Left hindlimb (tissue), 1 donor: ENCODE measurements around the gene ILDR1.
"Not testable (repeated sequence)": the region's sequence is repeated elsewhere in the genome, so short reads cannot be mapped to it uniquely, and the experiment has no call there.

Source experiments
- DNase-seq: peaks from one replicate; pipeline ENCODE4 v3.0.0-alpha.2; 2018

The ILDR1 gene

DNA sequence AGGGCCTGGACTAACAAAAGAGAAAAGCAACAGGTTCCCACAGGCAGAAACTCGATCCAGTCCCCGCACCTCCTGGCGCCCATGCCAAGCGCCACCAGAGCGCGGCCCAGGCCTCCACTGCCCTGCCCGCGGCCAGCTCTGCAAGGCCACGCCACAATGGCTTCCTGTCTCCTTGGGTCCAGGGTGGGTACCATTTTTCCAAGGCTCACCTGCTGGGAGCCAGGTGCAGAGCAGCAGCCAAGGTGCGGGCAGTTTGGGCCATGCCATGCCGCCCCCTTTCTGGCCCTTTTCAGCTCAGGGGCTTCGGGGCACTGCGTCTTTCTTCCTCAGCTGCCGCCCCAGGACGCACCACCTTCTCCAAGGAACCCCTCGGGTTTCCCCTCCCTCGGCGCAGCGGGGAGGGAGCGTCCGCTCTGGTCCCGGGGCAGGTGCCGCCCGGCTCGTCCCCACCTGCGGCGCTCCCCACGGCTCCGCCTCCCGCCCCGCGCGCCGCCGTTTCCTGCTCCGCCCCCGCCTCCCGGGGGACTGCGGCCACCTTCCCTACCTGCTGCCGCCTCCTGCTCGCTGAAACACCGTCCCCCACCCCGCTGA, at the start of gene ILDR1:
Gene ILDR1, minus strand, starts transcription at position 437 of the 591 bp plus-strand sequence. Its CDS starts 170 bp downstream, at position 267.
- no peak for DNase-seq

DNA sequence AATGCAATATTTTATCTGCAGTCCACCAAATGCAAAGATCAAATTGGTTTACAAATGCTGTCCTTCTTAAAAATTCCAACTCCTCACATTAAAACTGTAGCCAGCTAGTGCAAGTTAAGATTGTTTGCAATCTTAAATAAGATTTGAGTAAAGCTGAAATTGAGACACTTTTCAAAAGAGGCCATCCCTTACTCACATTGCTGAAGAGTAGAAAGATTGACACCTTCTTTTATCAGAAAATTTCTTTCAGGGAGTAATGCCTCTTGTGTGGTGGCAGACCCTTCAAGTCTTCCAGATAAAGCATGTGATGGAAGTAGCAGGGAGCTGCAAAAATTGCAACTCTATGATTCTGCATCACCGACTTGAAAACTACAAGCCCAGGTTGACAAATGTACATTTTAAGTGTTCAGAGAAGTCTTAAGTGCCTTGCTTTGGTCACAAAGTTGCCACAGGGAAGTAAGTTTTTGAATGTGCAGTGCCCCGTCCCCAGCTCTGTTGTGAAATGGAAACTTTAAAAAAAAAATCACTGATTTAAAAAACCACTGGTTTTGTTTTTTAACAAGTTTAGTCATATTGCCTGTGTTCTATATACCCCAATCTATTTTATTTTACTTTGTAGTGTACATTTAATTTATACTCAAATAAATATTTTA, 45.7 kb upstream of the ILDR1 start:
- DNase-seq: no peak

DNA sequence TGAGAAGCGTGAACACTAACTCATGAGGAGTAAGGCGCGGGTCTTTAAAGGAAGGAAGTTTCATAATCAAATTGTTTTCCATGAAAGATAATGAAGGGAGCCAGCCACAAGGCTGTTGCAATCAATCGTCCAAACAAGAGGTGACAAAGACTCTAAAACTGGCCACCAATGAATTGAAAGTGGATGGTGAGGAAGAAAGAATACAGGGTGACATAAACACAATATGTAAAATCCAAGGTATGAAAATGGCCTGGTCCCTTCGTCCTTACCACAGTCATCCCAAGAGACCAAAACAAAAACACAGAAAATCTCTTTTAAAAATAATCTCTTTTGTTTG, 45.1 kb upstream of the ILDR1 start:
- DNase-seq: no peak

DNA sequence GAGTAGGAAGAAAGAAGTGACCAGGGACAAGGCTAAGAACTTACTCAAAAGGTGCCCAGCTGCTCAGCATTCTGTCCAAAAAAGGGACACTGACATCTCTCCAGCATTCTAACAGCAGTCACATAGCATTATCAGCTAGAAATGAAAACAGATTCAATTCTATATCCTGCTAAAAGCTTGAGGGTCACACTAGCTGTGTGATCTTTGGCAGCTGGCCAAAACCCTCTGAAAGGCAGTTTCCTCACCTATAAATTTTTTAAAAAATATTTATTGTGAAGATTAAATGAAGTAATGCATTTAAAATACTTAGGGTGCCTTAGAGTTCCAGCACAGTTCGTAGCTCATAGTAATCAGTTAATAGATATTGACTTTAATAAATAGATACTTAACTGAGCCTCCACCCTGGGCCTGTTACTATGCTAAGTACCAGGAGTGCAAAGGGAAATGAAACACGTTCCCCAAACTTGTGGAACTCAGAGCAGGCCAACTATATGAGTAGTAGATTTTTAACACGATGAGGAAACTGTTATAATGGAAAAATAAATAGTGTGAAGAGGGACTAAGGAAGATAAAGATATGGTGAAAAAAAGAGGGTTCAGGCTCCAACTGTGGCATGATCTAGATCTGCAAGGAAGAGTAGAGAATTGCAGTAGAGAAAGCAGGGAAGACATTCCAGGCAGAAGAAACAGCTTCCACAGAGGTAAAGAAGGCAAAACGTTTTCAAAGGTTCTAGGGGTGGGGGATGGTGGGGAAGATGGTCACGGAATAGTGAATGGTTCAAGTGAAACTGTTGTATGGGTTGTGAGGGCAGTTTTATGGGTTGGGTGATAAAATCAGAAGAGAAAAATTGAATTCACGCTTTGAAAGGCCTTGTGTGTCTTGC, 44.5 kb upstream of the ILDR1 start:
- no peak for DNase-seq

DNA sequence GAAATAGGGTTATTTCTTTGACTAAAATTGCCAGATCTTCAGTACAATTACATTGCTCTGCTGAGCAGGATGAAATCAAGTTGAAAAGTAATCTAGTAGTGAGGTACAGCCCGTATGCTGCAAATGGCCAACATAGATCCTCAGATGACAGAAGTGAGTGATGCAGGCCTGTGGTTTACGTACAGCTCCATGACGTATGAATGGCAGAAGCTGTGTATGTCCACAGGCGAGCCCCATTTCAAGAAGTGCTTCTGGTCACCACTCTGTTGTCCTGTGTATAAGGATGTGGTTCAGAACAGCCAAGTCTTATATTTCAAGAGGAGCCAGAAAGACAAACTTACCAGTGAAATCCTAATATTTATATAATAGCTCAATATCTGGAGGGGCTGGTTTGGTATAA, 42.3 kb upstream of the ILDR1 start:
- DNase-seq: no peak

DNA sequence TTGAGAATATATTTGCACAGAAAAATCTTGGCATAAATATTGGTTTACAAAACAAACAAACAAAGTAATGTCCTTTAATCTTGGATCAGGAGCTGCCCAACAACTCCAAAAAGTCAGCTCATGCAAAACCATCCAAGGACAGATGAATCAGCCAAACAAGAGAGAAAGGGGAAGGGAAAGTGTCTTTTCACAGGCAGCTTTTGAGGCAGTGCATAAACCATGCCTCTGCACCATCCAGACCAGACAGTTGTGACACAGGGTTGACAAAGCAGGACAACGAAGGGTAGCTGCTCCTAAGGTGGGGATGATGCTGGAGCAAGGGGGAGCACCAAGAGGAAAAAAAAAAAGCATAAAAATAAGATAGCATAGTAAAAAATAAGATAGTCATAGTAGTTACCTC, 41.9 kb upstream of the ILDR1 start:
- DNase-seq: no peak

DNA sequence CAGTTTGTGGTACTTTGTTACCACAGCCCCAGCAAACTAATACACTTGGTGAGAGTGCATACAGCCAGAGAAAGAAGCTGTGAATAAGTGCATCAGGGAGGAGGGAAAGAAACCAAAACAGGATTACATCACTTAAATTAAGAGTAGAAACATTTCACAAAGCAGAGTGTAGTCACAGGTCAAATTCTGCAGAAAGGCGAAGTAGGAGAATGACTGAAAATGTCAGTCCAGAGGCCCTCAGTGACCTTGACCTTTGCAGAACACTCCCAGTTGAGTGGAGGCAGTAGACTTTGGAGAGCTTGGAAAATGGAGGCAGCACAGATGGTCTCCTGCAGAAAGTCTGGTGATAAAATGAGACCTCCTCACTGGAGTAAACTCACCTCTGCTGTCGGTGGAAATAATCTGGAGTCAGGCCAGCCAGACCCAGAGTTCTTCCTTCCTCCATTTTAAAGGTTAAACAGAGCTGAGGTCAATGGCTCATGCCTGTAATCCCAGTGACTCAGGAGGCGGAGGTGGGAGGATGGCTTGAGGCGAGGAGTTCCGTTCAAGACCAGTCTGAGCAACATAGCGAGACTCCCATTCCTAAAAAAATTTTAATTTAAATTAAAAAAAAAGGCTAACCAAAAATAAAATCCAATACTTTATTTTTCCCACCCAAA, 38.1 kb upstream of the ILDR1 start:
- no peak for DNase-seq

DNA sequence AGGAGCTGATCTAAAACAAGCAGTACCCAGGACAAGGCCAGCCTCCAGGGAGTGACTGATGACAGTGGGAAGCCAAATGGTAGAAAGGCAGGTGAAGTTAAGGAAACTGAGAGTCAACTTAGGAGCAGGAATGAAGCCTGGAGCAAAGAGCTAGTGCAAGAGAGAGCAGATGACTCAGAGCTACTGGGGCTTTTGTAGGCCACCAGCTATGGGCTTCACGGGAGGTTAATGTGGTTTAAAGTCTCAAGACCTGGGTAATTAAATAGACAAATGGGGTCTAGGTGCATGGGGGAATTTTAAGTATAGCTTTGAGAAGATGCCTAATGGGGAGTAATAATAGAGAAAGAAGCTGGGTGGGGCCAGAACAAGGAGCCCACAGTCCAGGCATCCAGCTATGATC, 36.2 kb upstream of the ILDR1 start:
- no peak for DNase-seq

DNA sequence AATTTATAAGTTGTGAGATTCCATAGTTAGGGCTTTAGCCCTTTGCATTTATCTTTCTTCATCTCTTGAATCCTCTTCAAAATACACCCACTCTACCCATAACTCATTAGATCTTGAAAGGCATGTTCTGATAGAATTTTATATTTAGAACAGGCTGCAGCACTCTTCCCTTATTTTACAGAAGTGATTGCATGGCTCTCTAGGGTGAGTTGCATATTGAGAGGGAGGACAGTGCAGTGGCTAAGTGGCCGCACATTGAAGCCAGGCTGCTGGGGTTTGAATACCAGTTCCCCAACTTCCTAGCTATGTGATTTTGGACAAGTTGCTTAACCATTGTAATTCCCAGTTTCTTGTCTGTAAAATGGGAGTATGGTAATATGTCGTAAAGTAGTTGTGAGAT, 35.6 kb upstream of the ILDR1 start:
- no peak for DNase-seq

DNA sequence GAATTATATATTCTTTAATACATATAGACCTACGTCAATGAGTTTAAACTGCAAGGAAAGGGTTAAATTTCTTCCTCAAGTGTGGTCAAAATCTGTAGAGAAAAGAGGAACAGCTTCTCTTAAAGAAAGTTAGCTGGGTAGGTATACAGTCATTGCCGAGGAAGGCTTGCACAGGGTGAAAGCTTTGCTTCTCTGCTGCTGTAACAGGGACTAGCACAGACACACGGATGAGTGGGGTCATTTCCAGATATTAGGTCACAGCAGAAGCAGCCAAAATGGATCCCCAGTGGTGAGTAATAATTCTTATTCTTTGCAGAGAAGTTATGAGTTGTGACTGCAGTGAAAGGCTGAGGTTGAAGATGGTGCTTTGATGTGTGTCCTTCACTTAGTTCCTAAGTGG, 33.2 kb upstream of the ILDR1 start, which contains the start of gene CD86:
Gene CD86, plus strand, starts transcription at position 148 of the 400 bp plus-strand sequence. Its CDS starts 128 bp downstream, at position 276.
- DNase-seq: no peak

DNA sequence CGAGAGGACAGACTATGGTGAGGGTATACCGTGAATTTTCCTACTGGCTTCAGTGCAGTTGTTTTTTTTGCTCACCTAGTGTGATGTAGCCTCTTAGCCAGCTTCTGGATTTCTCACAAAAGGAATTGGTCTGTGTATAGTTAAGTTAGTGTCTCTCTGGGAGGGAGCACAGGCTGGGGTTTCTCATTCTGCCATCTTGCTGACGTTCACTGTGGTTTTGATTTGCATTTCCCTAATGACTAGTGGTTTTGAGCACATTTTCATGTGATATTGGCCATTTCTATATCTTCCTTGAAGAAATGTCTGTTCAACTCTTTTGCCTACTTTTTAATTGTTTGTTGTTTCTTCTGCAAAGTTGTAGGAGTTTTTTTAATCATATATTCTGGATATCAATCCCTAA, 30.9 kb upstream of the ILDR1 start:
- DNase-seq: no peak

DNA sequence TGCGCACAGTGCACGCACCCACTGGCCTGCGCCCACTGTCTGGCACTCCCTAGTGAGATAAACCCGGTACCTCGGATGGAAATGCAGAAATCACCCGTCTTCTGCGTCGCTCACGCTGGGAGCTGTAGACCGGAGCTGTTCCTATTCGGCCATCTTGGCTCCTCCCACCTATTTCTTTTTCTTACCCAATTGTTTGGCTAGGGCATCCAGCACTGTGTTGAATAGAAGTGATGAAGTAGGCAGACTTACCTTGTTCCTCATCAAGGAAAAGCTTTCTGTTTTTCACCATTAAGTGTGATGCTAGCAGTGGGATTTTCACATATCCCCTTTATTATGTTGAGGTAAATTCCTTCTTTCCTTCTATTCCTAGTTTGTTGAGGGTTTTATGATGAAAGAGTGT, 25.7 kb upstream of the ILDR1 start:
- DNase-seq: not testable (repeated sequence)

DNA sequence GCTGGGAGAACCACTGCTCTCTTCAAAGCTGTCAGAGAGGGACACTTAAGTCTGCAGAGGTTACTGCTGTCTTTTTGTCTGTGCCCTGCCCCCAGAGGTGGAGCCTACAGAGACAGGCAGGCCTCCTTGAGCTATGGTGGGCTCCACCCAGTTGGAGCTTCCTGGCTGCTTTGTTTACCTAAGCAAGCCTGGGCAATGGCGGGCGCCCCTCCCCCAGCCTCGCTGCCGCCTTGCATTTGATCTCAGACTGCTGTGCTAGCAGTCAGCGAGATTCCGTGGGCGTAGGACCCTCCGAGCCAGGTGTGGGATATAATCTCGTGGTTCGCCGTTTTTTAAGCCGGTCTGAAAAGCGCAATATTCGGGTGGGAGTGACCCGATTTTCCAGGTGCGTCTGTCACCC, 25.2 kb upstream of the ILDR1 start:
- not testable (repeated sequence) for DNase-seq

DNA sequence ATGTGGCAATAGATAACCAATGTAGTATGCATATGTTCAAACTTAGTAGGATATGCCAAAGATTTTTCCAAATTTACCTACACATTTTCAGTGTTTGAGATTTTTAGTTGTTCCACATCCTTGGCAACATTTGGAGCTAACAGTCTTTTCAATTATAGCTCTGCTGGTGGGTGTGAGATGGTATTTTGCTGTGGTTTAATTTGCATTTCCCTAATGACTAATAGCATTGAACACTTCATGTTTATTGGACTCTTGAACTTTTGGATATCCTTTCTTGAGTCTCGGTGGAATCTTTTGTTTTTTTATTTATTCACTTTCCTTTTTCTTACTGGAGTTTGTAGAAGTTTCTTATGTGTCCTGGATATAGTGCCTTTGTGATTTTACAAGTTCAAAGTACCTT, 11.0 kb upstream of the ILDR1 start:
- no peak for DNase-seq

DNA sequence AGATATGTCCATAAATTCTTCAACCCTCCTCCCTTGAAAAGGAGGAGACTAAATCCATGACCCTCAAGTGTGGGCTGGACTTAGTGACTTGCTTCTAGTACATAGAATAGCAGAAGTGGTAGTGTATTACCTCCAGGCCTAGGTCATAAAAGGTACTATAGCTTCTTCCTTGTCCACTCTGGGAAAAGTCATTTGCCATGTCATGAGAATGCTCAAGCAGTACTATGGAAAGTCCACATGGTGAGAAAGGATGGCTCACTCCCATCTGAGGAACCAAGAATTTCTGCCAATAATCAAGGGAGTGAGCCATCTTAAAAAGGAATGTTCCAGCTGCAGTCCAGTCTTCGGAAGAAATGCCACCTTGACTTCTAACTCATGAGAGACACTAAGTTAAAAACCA, 10.5 kb upstream of the ILDR1 start:
- no peak for DNase-seq

DNA sequence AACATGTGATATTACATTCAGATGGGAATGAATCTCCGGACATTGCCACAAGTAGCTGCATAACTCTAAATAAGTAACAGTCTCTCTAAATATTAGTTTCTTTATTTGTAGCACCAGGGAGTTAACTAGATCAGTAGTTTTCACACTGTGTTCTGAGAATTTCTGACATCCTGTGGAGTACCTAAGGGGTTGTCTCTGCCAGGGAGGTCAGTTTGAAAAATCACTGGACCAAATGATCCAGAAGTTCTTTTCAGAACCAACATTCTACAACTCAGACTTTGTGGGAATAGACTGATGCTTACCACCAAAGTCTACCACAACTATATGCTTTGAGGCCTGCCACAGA, 9.0 kb upstream of the ILDR1 start:
- no peak for DNase-seq

DNA sequence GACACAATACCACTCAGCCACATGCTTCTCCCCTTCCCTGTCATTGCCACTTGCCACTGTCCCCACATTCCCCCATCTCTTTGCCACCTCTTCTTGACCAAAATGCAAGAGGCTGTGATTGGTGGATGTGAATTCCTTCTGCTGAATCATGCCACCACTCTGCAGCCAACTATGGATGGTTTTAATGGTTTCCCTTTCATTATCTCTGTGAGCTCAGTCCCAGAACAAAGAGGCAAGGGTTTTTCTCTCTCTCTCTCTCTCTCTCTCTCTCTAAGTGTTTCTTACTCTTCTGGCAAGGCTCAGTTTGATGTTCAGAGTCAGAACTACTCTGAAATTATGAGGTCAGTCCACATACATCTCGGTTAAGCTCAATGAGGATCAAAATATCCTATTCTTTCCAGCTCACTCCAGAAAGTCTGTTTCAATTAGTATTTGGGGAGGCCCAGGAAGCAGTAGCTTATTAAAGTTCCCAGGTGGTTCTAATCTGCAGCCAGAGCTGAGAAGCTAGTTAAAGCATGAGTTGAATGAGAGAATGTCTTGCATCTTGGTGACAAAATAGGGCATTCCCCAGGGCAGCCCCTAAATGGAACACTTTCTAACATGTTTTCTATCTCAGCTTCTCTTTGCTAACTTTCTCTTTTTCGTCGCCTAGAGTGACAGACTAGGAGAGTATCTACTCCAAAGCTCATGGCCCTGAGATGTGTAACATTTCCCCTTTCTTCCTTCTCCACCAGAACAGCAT, 8.5 kb upstream of the ILDR1 start:
- no peak for DNase-seq

DNA sequence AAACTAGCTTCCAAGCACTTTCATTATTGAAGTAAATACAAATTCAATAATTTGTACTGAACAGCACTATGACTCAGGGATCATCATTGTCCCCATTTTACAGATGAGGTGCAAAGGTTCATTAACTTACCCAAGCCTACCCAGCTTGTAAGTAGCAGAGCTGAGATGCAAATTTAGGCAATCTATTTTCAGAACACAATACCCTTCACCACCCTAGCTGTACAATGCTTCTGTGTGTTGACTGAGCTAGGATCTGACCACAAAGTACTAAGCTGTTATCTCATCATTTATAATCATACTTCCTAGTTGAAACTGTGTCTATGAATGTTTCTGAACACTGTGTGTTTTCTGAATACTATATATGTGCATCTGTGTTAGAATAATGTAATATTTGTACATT, 3.2 kb upstream of the ILDR1 start:
- no peak for DNase-seq

DNA sequence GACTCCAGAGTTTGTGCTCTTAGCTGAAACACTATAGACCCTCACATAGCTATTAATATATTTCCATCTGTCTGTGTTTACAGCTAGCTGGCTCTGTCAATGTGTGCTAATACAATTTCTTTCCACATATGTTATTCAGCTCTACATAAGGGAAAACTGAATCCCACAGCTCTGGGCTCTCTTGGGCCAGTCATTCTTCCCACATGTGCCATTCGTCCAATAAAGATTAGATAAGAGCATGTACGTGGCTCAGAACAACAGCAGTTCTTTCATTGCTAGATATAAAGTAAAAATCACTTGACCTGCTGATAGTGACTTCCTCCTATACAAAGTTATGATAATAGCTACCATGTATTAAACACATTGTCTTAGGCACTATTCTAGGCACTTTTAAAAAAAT, 2.8 kb upstream of the ILDR1 start:
- DNase-seq: no peak

DNA sequence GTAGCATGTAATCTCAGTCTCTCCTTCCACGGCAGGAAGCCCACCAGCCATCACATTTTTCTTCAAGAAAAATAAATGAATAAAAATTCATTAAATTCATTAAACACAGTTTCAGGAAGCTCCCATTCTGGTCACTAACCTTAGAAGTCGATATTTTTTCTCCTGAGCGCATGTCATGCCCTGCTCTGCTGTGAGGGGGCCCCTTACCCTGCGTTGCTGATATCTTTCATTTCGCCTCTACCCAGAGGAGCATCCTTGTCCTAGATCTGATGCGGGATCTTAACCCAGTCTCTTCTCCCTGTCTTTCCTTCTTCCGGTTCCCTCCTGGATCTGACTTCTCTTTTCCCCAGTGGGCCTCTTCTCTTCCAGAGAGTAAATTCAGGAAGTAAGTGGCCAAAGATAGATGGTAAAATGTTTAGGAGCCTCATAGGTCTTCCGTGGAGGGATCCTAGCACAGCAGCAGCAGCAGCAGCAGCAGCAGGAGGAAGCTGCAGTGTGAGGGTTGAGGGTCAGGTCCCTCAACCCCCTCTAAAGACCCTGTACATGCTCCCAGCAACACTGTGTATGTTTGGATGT, 1.4 kb upstream of the ILDR1 start:
- DNase-seq: no peak

DNA sequence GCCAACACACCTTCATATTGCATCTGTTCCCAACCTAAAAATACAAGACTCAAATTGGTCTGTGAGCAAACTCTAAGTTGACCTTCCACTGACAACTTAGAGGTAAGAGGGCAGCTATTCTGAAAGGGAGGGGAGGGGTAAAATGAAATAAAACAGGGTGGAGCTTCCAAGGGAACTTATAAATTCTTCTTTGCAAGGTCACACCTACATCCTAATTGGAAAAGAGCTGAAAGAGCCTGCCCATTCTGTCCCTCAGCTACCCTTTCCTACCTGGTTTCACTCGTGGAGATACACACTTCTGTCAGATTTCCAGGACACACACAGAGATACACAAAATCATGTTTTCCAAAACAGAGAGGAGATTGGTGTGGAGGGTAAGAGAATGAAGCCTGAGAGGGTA, 1.0 kb downstream of the ILDR1 start:
- DNase-seq: no peak

DNA sequence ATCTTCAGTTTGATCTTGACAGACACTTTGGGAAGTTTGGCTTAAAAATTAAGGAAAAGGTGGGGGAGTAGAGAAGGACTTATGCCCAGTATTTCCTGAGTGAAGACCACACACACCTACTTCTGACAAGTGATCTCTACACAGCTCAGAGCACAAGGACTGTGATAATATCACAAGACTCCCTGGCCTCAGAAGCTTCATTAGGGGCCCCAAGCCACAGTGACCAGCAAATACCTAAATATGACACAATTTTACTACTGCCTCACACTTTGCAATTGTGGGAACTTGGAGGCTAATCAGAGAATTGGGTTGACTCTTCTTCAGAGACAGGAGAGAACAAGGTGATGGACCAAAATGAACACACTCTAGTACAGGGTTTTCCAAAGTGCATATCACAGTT, 2.6 kb downstream of the ILDR1 start:
- DNase-seq: no peak

DNA sequence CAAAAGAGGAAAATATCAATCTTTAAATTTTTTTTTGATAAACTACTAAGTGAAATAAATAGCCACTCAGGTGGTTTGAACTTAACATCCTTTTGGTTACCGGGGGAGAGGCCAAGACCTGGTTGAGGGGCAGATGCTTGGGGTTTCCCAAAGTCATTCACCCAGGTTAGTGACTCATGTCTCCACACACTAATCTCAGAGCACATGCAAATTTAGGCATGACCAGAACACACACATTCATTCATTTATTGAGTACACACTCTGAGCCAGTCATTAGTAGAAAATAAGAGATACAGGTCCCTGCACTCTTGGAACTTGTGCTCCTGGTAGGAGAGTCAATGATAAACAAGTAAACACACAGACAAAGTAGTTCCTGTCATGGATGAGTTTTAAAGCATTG, 7.3 kb downstream of the ILDR1 start:
- DNase-seq: no peak
